Activated gamma-delta T cell treated with anti-CD3 and anti-CD28 coated beads, Interleukin-2, amount 50 U/mL, for 16 hours (primary cell): Measurements from ENCODE around the gene RPS6KA2.

Experiments
- DNase-seq: peaks from one replicate; pipeline ENCODE4 v3.0.0-alpha.2; 2020; ENCODE audit warnings: low read depth

RPS6KA2 gene

GRCh38 chr6:166656230-166657151 is 29.4 kb upstream of the RPS6KA2 start:
- no peak for DNase-seq

GRCh38 chr6:166655713-166656229 is 28.7 kb upstream of the RPS6KA2 start:
- no peak for DNase-seq

GRCh38 chr6:166655251-166655650 is 28.2 kb upstream of the RPS6KA2 start:
- no peak for DNase-seq

- no peak for DNase-seq
Observed at GRCh38 chr6:166654573-166654972, 27.5 kb upstream of the RPS6KA2 start.

GRCh38 chr6:166653639-166653941 is 26.5 kb upstream of the RPS6KA2 start:
- no peak for DNase-seq

GRCh38 chr6:166650824-166651807 is 24.1 kb upstream of the RPS6KA2 start:
- no peak for DNase-seq

- DNase-seq: no peak
Observed at GRCh38 chr6:166650047-166650446, 23.0 kb upstream of the RPS6KA2 start.

- DNase-seq: no peak
Observed at GRCh38 chr6:166648846-166649245, 21.8 kb upstream of the RPS6KA2 start.

- no peak for DNase-seq
Observed at GRCh38 chr6:166647896-166648295, 20.8 kb upstream of the RPS6KA2 start.

GRCh38 chr6:166646716-166647115 is 19.7 kb upstream of the RPS6KA2 start:
- DNase-seq: no peak

- DNase-seq: no peak
Observed at GRCh38 chr6:166645896-166646295, 18.8 kb upstream of the RPS6KA2 start.

- DNase-seq: no peak
Observed at GRCh38 chr6:166644681-166645080, 17.6 kb upstream of the RPS6KA2 start.

- no peak for DNase-seq
Observed at GRCh38 chr6:166643891-166644590, 17.0 kb upstream of the RPS6KA2 start.

- DNase-seq: no peak
Observed at GRCh38 chr6:166642646-166643045, 15.6 kb upstream of the RPS6KA2 start.

- DNase-seq: no peak
Observed at GRCh38 chr6:166640342-166641043, 13.4 kb upstream of the RPS6KA2 start.

- no peak for DNase-seq
Observed at GRCh38 chr6:166639921-166640320, 12.9 kb upstream of the RPS6KA2 start.

- DNase-seq: no peak
Observed at GRCh38 chr6:166638573-166638964, 11.5 kb upstream of the RPS6KA2 start.

- no peak for DNase-seq
Observed at GRCh38 chr6:166637812-166638572, 10.9 kb upstream of the RPS6KA2 start.

- no peak for DNase-seq
Observed at GRCh38 chr6:166636934-166637333, 9.9 kb upstream of the RPS6KA2 start.

- DNase-seq: no peak
Observed at GRCh38 chr6:166636191-166636933, 9.3 kb upstream of the RPS6KA2 start.
